GM21526 (cell line): ENCODE data around the gene LHFPL6.

ENCODE experiments used
- ATAC-seq: cut with Tn5 transposase; IDR thresholded peaks from one replicate; pipeline ENCODE4 v1.9.1; 2021; ENCODE audit warnings: moderate library complexity; ENCODE audit not compliant: unreplicated experiment, low FRiP score

LHFPL6 gene

GRCh38 chr13:39559847-39560246, 43.1 kb downstream of the LHFPL6 start:
- ATAC-seq, result no peak

- no peak for ATAC-seq
Measured at GRCh38 chr13:39557285-39557955, 45.6 kb downstream of the LHFPL6 start.

GRCh38 chr13:39556866-39557265, 46.1 kb downstream of the LHFPL6 start:
- no peak for ATAC-seq

DNA sequence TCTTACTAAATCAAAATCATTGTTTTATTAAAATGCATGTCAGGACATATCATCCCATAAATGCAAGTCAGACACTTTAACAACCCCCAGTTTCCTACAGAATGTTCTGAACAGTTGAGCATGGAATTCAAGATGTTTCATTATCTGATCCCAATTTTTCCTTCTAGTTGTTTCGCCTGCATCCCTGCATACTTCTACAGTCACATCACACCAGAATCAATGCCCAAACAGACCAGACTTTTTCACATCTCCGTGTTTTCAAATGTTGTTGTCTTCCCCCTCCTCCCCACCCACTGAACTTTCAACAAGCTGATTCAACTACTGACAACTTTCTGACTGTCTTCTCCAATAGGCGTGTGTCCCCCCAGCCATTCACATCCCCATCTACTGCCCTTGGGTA, 48.6 kb downstream of the LHFPL6 start:
- ATAC-seq, result no peak

- no peak for ATAC-seq
Measured at GRCh38 chr13:39552246-39552645, 50.7 kb downstream of the LHFPL6 start.

GRCh38 chr13:39550931-39551330, 52.1 kb downstream of the LHFPL6 start:
- ATAC-seq, result no peak

DNA sequence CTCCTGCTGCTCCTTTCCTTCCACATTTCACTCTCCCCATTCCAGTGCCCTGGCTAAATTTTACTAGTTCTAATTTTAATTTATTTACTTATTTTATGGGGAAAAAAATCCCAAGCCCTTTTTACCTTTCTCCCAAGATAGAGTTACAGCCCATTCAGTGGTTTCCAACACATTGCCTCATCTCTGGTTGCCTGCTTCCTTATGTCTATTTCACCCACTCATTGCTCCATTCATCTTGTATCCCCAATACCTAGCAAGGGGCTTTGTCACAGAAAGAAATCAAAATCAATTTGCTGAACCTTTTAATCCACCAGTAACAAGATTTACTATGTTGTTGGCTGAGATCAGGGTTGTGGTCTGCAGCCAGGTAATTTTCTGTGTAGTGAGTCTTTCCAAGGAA, 55.9 kb downstream of the LHFPL6 start:
- no peak for ATAC-seq

- ATAC-seq, result no peak
Measured at GRCh38 chr13:39542361-39542760, 60.6 kb downstream of the LHFPL6 start.

- no peak for ATAC-seq
Measured at GRCh38 chr13:39540929-39541605, 61.9 kb downstream of the LHFPL6 start.

- ATAC-seq, result no peak
Measured at GRCh38 chr13:39538816-39539790, 63.9 kb downstream of the LHFPL6 start.

DNA sequence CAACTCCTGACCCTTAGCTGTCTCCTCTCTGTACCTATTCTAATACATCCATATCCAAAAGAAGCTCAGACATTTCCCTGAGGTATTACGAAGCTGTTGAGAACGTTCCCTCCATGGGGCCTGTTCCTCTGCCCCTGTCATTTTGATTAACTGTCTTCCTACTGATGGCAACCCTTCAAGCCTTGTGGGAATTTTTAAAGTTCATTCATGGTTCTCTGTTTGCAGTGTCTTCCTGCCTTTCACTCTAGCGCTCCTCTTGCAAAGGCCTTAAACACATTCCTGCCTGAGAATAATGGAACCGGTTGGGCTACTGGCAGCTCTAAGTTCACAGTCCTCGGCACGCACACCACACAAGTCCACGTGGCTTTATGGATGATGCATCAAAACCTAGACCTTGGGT, 66.1 kb downstream of the LHFPL6 start:
- ATAC-seq, result no peak

DNA sequence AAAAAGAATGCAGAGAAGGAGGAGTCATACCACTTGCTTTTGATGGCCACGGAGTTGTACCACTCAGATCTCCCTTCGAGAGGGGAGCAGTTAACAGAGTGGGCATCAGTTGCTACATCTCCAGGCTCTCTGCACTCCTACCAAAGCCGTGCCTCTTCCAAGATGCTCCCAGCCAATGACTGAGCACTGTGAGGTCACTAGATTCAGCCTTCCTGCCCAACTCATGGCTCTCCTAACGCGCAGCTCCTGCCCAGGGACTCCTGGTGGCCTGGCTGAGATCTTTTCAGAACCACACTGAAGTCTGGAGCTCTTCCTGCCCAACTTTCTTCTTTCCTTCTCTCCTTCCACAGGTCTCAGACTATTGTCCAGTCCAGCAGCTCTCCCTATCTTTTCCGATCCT, 66.7 kb downstream of the LHFPL6 start:
- ATAC-seq, result no peak

- no peak for ATAC-seq
Measured at GRCh38 chr13:39533651-39534150, 69.3 kb downstream of the LHFPL6 start.

DNA sequence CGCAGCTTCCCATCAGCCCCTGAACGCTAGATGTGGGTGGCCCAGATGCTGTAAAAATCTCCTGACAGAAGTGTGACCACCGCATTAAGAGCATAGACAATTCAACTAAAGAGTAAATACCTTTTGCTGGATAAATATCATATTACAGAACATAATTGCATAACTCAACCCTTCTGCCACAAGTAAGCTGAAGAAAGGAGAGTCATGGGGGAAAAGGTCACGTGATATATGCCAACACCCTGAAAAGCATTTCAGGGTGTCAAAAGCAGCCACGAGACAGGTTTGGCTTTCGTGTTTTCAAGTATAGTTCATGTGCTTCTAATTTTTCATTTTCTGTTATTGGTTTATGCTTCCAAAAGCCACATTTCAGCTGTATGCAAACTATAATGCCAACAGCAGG, 71.3 kb downstream of the LHFPL6 start:
- no peak for ATAC-seq

GRCh38 chr13:39530916-39531315, 72.1 kb downstream of the LHFPL6 start:
- ATAC-seq, result no peak

DNA sequence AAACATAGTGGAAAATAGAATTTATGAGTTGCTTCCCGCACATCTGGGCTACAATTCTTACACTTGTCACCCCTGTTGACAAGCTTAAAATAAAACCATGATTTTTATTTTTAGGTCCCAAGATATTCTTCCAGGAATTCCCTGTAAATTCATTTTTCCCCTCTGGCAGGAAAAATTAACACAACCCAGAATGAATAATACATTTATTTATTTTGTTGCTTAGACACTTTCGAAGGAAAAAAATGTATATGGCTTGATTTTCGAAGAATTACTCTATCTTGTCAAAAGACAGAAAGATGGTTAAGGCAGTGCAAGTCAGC, 74.4 kb downstream of the LHFPL6 start:
- ATAC-seq, result no peak

GRCh38 chr13:39527961-39528660, 74.9 kb downstream of the LHFPL6 start:
- ATAC-seq, result no peak

DNA sequence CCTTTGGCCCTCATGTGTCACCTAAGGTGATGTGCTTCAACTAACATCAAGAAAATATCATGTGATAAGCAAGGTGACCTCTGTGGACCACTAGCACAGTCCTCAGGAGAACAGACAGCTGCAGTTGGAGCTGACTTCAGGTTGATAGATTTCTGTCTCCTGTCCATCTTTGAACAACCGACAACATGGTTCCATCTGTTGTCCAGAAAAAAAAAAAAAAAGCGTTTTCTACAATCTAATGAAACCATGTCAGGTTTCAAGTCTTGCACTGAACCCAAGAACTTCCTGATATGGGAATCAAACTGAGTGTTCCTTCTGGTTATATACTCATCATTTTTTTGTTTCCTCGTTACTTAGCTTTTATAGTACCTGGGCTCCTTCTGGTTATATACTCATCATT, 75.7 kb downstream of the LHFPL6 start:
- ATAC-seq, result no peak

DNA sequence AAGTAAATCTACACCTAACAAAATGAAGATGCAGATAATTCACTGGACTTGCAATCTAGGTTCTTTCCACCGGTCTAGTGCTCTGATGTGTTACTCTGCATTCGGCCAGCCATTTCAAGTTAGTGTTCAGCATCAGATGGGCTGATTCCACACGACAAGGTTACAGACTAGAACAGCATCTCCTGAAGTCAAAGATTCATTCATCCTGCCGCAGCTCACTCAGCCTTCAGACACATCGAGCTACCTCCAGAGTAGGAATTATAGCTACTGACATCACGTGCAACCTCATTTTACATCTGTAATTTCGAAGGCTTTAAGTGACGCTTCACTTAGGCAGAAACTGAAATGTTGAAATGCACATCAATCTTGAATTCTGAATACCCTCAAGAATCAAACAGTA, 76.5 kb downstream of the LHFPL6 start:
- no peak for ATAC-seq

DNA sequence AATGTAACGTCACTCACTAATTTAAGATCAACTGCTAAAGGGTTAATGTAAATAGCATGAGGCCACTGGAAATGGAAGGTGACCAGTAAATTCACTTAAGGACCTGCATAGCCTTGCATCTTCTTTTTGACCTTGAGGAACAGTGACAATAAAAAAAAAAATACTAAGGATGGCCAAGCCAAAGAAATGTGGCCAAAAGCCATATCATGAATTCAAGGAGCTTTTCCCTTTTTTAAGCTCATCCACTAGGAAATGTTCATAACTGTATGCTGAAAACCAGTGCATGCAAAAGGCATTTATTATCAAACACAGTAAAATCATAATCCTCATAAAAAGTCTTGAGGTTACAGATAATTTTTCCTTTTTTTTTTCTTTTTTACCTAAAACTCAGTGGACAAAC, 77.5 kb downstream of the LHFPL6 start:
- no peak for ATAC-seq

GRCh38 chr13:39524795-39525194, 78.2 kb downstream of the LHFPL6 start:
- no peak for ATAC-seq
